Brain microvascular endothelial cell (primary cell): ENCODE measurements around the gene BEAN1.

Experiments used
- DNase-seq: peaks from one replicate; pipeline ENCODE4 v3.0.0-alpha.2; 2020
- H3K27ac ChIP-seq: fragments of 250-450 bp; sonication (Bioruptor Pico); 2 replicates; pipeline ENCODE4 v1.5.1; 2020; ENCODE audit warnings: mild to moderate bottlenecking, moderate library complexity
- H3K27me3 ChIP-seq: fragments of 250-450 bp; sonication (Bioruptor Pico); replicated peaks from 2 replicates; pipeline ENCODE4 v1.5.1; 2020; ENCODE audit warnings: mild to moderate bottlenecking
- H3K36me3 ChIP-seq: fragments of 250-450 bp; sonication (Bioruptor Pico); replicated peaks from 2 replicates; pipeline ENCODE4 v1.5.1; 2020; ENCODE audit warnings: mild to moderate bottlenecking
- H3K4me3 ChIP-seq: 2 replicates; pipeline ENCODE4 v1.5.1; 2011; ENCODE audit warnings: low read depth, mild to moderate bottlenecking, control low read depth, low read length, moderate library complexity
- CTCF ChIP-seq: IDR thresholded peaks from 2 replicates; pipeline ENCODE4 v1.5.1; 2011; ENCODE audit warnings: low read depth, mild to moderate bottlenecking, moderate library complexity, low read length, control low read depth, inconsistent platforms; ENCODE audit errors: missing control alignments
- in situ Hi-C: cut with HindIII; loops from 2 replicates; pipeline ENCODE4 v1.10.0; 2017; ENCODE audit warnings: low sequenced_read_pairs, low pct_ligation_motif_present

Gene BEAN1

DNA sequence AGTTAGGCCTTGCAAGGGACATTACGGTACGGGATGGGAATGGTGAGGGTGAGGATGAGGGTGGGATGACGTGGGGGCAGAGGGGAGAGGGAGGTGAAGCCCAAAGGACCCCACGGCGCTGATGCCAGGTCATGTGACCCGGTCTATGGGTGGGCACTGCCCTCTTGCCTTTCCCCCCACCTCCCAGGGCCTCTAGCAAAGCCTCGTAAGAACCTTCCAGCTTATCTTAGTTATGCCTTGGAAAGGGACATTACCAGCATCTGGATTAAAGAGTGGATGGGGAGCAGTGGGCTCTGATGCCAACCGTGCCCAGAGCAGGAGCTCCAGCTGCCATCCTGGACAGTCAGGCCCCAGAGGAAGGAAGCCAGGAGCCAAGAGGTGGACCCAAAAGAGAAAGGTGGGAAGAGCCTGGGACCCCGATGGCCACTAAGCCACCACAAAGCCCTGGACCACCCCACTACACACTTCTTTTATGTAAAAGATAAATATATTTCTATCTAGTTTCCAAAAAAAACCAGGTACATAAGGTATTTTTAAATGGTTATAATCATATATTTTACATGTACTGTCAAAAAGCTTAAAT is 81.9 kb downstream of the BEAN1 start:
- no peak for DNase-seq
- Histone ChIP-seq H3K27me3 (no peaks in the 10 kb centered on the region), H3K27ac (no peak overlapping the region), H3K4me3 (no peak overlapping the region), H3K36me3 (no peaks in the 10 kb centered on the region)
- TF ChIP-seq CTCF, result no peak
- in situ Hi-C loops, result no loop called here

GRCh38 chr16:66509576-66509975 is 82.5 kb downstream of the BEAN1 start:
- DNase-seq, result no peak
- Histone ChIP-seq H3K27me3 (no peaks in the 10 kb centered on the region), H3K4me3 (no peak overlapping the region), H3K36me3 (no peaks in the 10 kb centered on the region), H3K27ac (no peak overlapping the region)
- in situ Hi-C loops, result no loop called here
- no peak for TF ChIP-seq CTCF

DNA sequence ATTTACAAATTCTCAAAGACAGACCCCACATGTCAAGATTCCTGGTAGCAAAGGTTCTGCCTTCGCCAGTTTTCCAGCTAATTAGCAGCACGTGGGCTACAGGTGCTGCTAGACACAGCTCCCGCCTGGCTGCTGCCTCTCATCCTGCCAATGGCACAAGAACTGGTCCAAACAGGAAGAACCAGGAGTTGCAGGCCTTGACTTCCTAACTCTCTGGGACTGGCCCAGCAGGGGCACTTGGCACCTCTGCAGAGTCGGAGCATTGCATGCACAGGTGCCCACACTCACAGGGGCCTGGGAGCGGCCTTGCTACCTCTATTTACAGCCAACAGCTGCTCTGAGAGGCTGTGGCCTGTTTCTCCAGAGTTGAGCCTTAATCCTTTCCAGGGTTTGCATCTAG is 83.2 kb downstream of the BEAN1 start:
- H3K4me3 ChIP-seq, result no peak overlapping the region
- no peak overlapping the region for H3K27ac ChIP-seq
- no peaks in the 10 kb centered on the region for H3K36me3 ChIP-seq
- no peak for DNase-seq
- in situ Hi-C loops, result no loop called here
- TF ChIP-seq CTCF, result no peak
- no peaks in the 10 kb centered on the region for H3K27me3 ChIP-seq

- no peak for DNase-seq
- H3K36me3 ChIP-seq, result no peaks in the 10 kb centered on the region
- no peak overlapping the region for H3K27ac ChIP-seq
- no peaks in the 10 kb centered on the region for H3K27me3 ChIP-seq
- no peak overlapping the region for H3K4me3 ChIP-seq
- in situ Hi-C loops, result no loop called here
- no peak for TF ChIP-seq CTCF
These were observed 83.9 kb downstream of the BEAN1 start for GRCh38 chr16:66510711-66511601.

DNA sequence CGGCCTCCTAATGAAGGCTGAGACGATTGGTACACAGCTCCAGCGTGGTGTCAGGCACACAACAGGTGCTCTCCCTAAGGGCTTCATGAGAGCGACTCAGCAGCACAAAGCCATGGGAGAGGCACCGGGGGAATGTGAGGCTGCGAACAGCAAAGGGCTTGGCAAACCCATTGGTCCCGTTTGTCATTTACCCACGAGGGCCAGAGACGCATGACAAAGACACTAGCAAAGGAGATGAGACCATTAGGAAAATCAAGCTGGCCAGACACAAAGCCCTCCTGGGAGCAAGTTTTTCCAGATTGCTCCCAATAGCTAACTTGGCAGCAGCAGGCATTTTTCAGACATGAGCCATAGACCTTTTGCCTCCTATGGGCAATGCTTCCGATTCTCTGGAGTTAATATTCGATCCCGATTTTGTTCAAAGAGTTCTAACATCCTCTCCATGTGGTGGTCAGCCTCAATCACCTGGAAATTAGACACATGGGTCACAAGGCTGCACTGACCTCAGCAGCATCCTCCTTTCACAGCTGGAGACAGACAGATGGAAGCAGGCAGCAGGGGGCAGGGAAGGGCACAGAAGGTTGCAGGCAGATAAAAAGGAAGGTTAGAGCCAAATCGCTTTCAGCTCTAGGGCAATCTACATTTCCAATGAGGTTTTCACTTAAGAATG is 84.6 kb downstream of the BEAN1 start:
- TF ChIP-seq CTCF, result peak; percentile 26
- peak; percentile 59 for DNase-seq
- H3K36me3 ChIP-seq, result no peaks in the 10 kb centered on the region
- peak overlapping the region; percentile 41 for H3K27ac ChIP-seq
- no peak overlapping the region for H3K4me3 ChIP-seq
- in situ Hi-C loops, result no loop called here
- H3K27me3 ChIP-seq, result no peaks in the 10 kb centered on the region
